CD4-positive, alpha-beta T cell (primary cell): ENCODE data around the gene PPP1R8. TPM values are rescaled to one million over a fixed set of nuclear protein-coding genes. Genes with fewer than 3 reads are reported as not detected.

Experiments
- ATAC-seq: fragments of 200-7000 bp; cut with Tn5 transposase; one replicate; pipeline ENCODE4 v1.10.0; 2022; ENCODE audit warnings: mild to moderate bottlenecking; ENCODE audit not compliant: poor library complexity
- CTCF ChIA-PET: fragments of 350-600 bp; sonication (Branson Sonifier 250); formaldehyde crosslinking; loops from one replicate; lab custom pipeline; 2021; ENCODE audit warnings: antibody characterized with exemption, inconsistent platforms; lab: Charles Lee
- POLR2A ChIA-PET: fragments of 350-600 bp; sonication (Branson Sonifier 250); formaldehyde crosslinking; loops from one replicate; lab custom pipeline; 2021; ENCODE audit warnings: antibody characterized with exemption, inconsistent platforms; lab: Charles Lee
- DNase-seq, 14 experiments: peaks; one replicate each; pipeline ENCODE4 v3.0.0-alpha.2; 2013 to 2020; ENCODE audit warnings: mixed read lengths in 2 of 14
- H3K27ac ChIP-seq, 2 donors: one replicate each; pipeline versions ENCODE4 v1.5.1 to v1.7.0; 2013; ENCODE audit warnings: low read length in 2 of 2, low read depth in 1 of 2, mild to moderate bottlenecking in 1 of 2
- H3K27me3 ChIP-seq, 2 experiments: 1 replicate in 1 of 2; 2 replicates in 1 of 2; pipeline versions ENCODE4 v1.6.1 to v1.7.0; 2013; ENCODE audit warnings: low read length in 2 of 2, control low read depth in 1 of 2, mild to moderate bottlenecking in 1 of 2, moderate library complexity in 1 of 2; ENCODE audit not compliant: insufficient read depth in 2 of 2, control insufficient read depth in 1 of 2
- H3K36me3 ChIP-seq: one replicate; pipeline ENCODE4 v1.6.1; 2013; ENCODE audit warnings: low read length, control low read depth; ENCODE audit not compliant: insufficient read depth
- H3K4me1 ChIP-seq: one replicate; pipeline ENCODE4 v1.6.1; 2013; ENCODE audit warnings: low read length, control low read depth; ENCODE audit not compliant: insufficient read depth
- H3K4me3 ChIP-seq: one replicate; pipeline ENCODE4 v1.5.1; 2013; ENCODE audit warnings: mild to moderate bottlenecking, low read length, moderate library complexity
- H3K9me3 ChIP-seq, 2 experiments: 1 replicate in 1 of 2; 2 replicates in 1 of 2; pipeline versions ENCODE4 v1.6.1 to v1.7.0; 2013; ENCODE audit warnings: low read length in 2 of 2, mild to moderate bottlenecking in 2 of 2, control low read depth in 1 of 2, moderate library complexity in 1 of 2; ENCODE audit not compliant: control insufficient read depth in 1 of 2, insufficient read depth in 1 of 2
- H3K27ac Mint-ChIP-seq: one replicate; pipeline ENCODE4 v1.8.0; 2020; ENCODE audit warnings: mixed read lengths
- H3K27me3 Mint-ChIP-seq: one replicate; pipeline ENCODE4 v1.8.0; 2021; ENCODE audit warnings: mixed read lengths
- H3K36me3 Mint-ChIP-seq: one replicate; pipeline ENCODE4 v1.8.0; 2021; ENCODE audit warnings: low read depth, mixed read lengths
- H3K4me1 Mint-ChIP-seq: one replicate; pipeline ENCODE4 v1.8.0; 2021; ENCODE audit warnings: low read depth, mixed read lengths
- H3K4me3 Mint-ChIP-seq: one replicate; pipeline ENCODE4 v1.8.0; 2020; ENCODE audit warnings: mild to moderate bottlenecking, mixed read lengths
- H3K9me3 Mint-ChIP-seq: one replicate; pipeline ENCODE4 v1.8.0; 2020; ENCODE audit warnings: mixed read lengths
- CTCF ChIP-seq: fragments of 200-600 bp; IDR thresholded peaks from one replicate; pipeline ENCODE4 v1.8.0; 2022; ENCODE audit warnings: antibody characterized with exemption, mild to moderate bottlenecking
- intact Hi-C, 2 experiments: fragments of 100-400 bp; cut with DNase I in 1 of 2; cut with micrococcal nuclease in 1 of 2; formaldehyde crosslinking; loops; one replicate each; pipeline versions ENCODE4 v1.15.1 to v1.9.0; 2023 to 2025; cut with DNase I, micrococcal nuclease
- total RNA-seq, 174 experiments: library from RNA in 2 of 174; stranded (reverse) in 2 of 174; gene quantifications; one replicate each; pipeline ENCODE4 v1.2.3 and lab custom pipeline; 2021 to 2026

PPP1R8 gene
- total RNA-seq, 2 experiments from 2014 or later = 14.8 to 15.7 TPM

GRCh38 chr1:27862671-27863537, 32.3 kb downstream of the PPP1R8 start:
- no peaks in the 10 kb centered on the region for H3K27me3 Mint-ChIP-seq
- no peak overlapping the region for H3K27ac Mint-ChIP-seq
- no peaks in the 10 kb centered on the region for H3K36me3 ChIP-seq
- peaks cover 52% of the 10 kb centered on the region for H3K4me1 ChIP-seq
- peak in 3 of 14 experiments; percentile 32 to 79 (median 69) for DNase-seq
- H3K9me3 Mint-ChIP-seq = no peaks in the 10 kb centered on the region
- H3K4me1 Mint-ChIP-seq = peaks cover 27% of the 10 kb centered on the region
- intact Hi-C loops = loop anchor here in 1 of 2 experiments (5.0 kb wide), 1 partner anchor 99 kb away; no protein-coding TSS in a partner anchor
- ChIA-PET CTCF (no interaction called here), POLR2A (interaction anchor here (0.6 to 1.4 kb wide), 2 partner anchors 117 to 1065 kb away, joined by 3 to 4 read pairs; no protein-coding TSS in a partner anchor)
- H3K27ac ChIP-seq = peak overlapping the region; percentile 2 to 71
- no peak for ATAC-seq
- H3K4me3 Mint-ChIP-seq = no peak overlapping the region
- H3K9me3 ChIP-seq = no peaks in the 10 kb centered on the region
- no peak for TF ChIP-seq CTCF
- no peak overlapping the region for H3K4me3 ChIP-seq
- H3K36me3 Mint-ChIP-seq = no peaks in the 10 kb centered on the region
- no peaks in the 10 kb centered on the region for H3K27me3 ChIP-seq

- Histone ChIP-seq H3K4me3 (no peak overlapping the region), H3K9me3 (no peaks in the 10 kb centered on the region), H3K4me1 (peaks cover 52% of the 10 kb centered on the region), H3K27ac (peak overlapping the region in 1 of 2 donors; percentile 71), H3K36me3 (no peaks in the 10 kb centered on the region), H3K27me3 (no peaks in the 10 kb centered on the region)
- Mint-ChIP-seq H3K27me3 (no peaks in the 10 kb centered on the region), H3K9me3 (no peaks in the 10 kb centered on the region), H3K36me3 (no peaks in the 10 kb centered on the region), H3K4me1 (peaks cover 24% of the 10 kb centered on the region), H3K27ac (no peak overlapping the region), H3K4me3 (no peak overlapping the region)
- no peak for ATAC-seq
- DNase-seq = peak in 2 of 14 experiments; percentile 49 to 65
- no peak for TF ChIP-seq CTCF
- POLR2A ChIA-PET = interaction anchor here (0.6 to 1.4 kb wide), 3 partner anchors 40 to 1065 kb away, joined by 3 to 4 read pairs (median 3); no protein-coding TSS in a partner anchor
- CTCF ChIA-PET = no interaction called here
- intact Hi-C loops = loop anchor here in 1 of 2 experiments (5.0 kb wide), 1 partner anchor 99 kb away; no protein-coding TSS in a partner anchor
Observed at GRCh38 chr1:27863538-27863915, 32.9 kb downstream of the PPP1R8 start.

GRCh38 chr1:27864264-27864895, 33.8 kb downstream of the PPP1R8 start:
- no peak for ATAC-seq
- peak overlapping the region in 1 of 2 donors; percentile 71 for H3K27ac ChIP-seq
- H3K4me3 Mint-ChIP-seq = peak overlapping the region; percentile 51
- H3K9me3 Mint-ChIP-seq = no peaks in the 10 kb centered on the region
- intact Hi-C loops = loop anchor here in 1 of 2 experiments (5.0 kb wide), 1 partner anchor 98 kb away; no protein-coding TSS in a partner anchor
- POLR2A ChIA-PET = interaction anchor here (0.6 to 1.4 kb wide), 3 partner anchors 39 to 498 kb away, joined by 3 read pairs; no protein-coding TSS in a partner anchor
- CTCF ChIA-PET = no interaction called here
- no peaks in the 10 kb centered on the region for H3K9me3 ChIP-seq
- H3K27ac Mint-ChIP-seq = peak overlapping the region; percentile 74
- peak in 5 of 14 experiments; percentile 8 to 78 (median 41) for DNase-seq
- no peaks in the 10 kb centered on the region for H3K36me3 Mint-ChIP-seq
- no peaks in the 10 kb centered on the region for H3K36me3 ChIP-seq
- H3K4me3 ChIP-seq = no peak overlapping the region
- no peaks in the 10 kb centered on the region for H3K27me3 ChIP-seq
- H3K4me1 Mint-ChIP-seq = peaks cover 32% of the 10 kb centered on the region
- TF ChIP-seq CTCF = no peak
- no peaks in the 10 kb centered on the region for H3K27me3 Mint-ChIP-seq
- H3K4me1 ChIP-seq = peaks cover 55% of the 10 kb centered on the region
